Measurements from ENCODE around the gene PPIF.

The PPIF gene

GRCh38 chr10:79376078-79376628 is 28.9 kb downstream of the PPIF start:
- no peak for DNase-seq

GRCh38 chr10:79376751-79377556 is 29.7 kb downstream of the PPIF start:
- no peak for DNase-seq

GRCh38 chr10:79377557-79378382 is 30.5 kb downstream of the PPIF start:
- no peak for DNase-seq

GRCh38 chr10:79378383-79378646 is 31.0 kb downstream of the PPIF start:
- no peak for DNase-seq

GRCh38 chr10:79378647-79379511 is 31.6 kb downstream of the PPIF start:
- DNase-seq = no peak

- DNase-seq = no peak
These were observed 32.3 kb downstream of the PPIF start for GRCh38 chr10:79379512-79380124.

GRCh38 chr10:79380125-79380945 is 33.1 kb downstream of the PPIF start:
- no peak for DNase-seq

GRCh38 chr10:79380946-79381721 is 33.9 kb downstream of the PPIF start:
- DNase-seq = no peak

GRCh38 chr10:79381804-79382221 is 34.5 kb downstream of the PPIF start:
- no peak for DNase-seq

GRCh38 chr10:79382491-79382941 is 35.2 kb downstream of the PPIF start:
- no peak for DNase-seq

- DNase-seq = no peak
These were observed 36.8 kb downstream of the PPIF start for GRCh38 chr10:79383974-79384606.

GRCh38 chr10:79384773-79385391 is 37.6 kb downstream of the PPIF start:
- no peak for DNase-seq

- no peak for DNase-seq
These were observed 38.1 kb downstream of the PPIF start for GRCh38 chr10:79385392-79385795.

- DNase-seq = no peak
These were observed 38.7 kb downstream of the PPIF start for GRCh38 chr10:79385804-79386531.

GRCh38 chr10:79386637-79387465 is 39.6 kb downstream of the PPIF start:
- no peak for DNase-seq

GRCh38 chr10:79387466-79387973 is 40.3 kb downstream of the PPIF start:
- DNase-seq = no peak

GRCh38 chr10:79387974-79388850 is 40.9 kb downstream of the PPIF start:
- no peak for DNase-seq
